Muscle layer of colon (tissue), 2 donors: ENCODE results near the gene CGNL1.

Source experiments
- H3K27ac ChIP-seq: one replicate; pipeline ENCODE4 v1.7.0; 2013; ENCODE audit warnings: low read depth, mild to moderate bottlenecking, low read length, moderate library complexity
- H3K27me3 ChIP-seq, 2 donors: one replicate each; pipeline ENCODE4 v1.7.0; 2013; ENCODE audit warnings: low read length in 2 of 2, mild to moderate bottlenecking in 2 of 2; ENCODE audit not compliant: insufficient read depth in 2 of 2, control insufficient read depth in 1 of 2
- H3K36me3 ChIP-seq: one replicate; pipeline ENCODE4 v1.7.0; 2013; ENCODE audit warnings: mild to moderate bottlenecking, low read length; ENCODE audit not compliant: insufficient read depth
- H3K4me1 ChIP-seq: one replicate; pipeline ENCODE4 v1.7.0; 2013; ENCODE audit warnings: mild to moderate bottlenecking, low read length; ENCODE audit not compliant: insufficient read depth
- H3K4me3 ChIP-seq, 2 donors: one replicate each; pipeline ENCODE4 v1.7.0; 2013; ENCODE audit warnings: low read length in 2 of 2, low read depth in 1 of 2, mild to moderate bottlenecking in 1 of 2, moderate library complexity in 1 of 2
- H3K9ac ChIP-seq: one replicate; pipeline ENCODE4 v1.7.0; 2013; ENCODE audit warnings: low read length
- H3K9me3 ChIP-seq: one replicate; pipeline ENCODE4 v1.7.0; 2013; ENCODE audit warnings: mild to moderate bottlenecking, low read length
- donor health status: abdominal sarcoma.
- donor health status: Adenocarcinoma of cecum.

Gene CGNL1

DNA sequence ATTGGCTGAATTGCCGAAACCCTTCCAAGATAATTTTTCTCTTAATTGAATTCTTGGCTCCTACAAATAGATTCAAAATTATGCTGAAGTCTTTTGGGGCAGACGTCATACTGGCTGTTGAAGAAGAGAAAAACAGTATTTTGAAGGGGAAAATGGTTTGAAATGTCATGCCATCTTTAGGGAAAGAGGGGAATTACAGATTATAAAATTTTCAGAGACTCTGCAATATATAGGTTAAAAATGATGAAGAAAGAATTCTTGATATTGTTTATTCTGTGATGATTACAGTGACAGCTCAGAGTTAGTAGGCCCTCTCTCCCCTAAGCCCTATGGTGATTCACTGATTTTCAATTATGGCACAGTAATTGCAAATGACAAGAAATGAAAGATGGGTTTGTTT lies 86.1 kb downstream of the CGNL1 start:
- no peak overlapping the region for H3K27ac ChIP-seq
- no peaks in the 10 kb centered on the region for H3K36me3 ChIP-seq
- no peak overlapping the region for H3K9ac ChIP-seq
- no peaks in the 10 kb centered on the region for H3K27me3 ChIP-seq
- no peak overlapping the region for H3K4me3 ChIP-seq
- no peaks in the 10 kb centered on the region for H3K4me1 ChIP-seq
- no peaks in the 10 kb centered on the region for H3K9me3 ChIP-seq

DNA sequence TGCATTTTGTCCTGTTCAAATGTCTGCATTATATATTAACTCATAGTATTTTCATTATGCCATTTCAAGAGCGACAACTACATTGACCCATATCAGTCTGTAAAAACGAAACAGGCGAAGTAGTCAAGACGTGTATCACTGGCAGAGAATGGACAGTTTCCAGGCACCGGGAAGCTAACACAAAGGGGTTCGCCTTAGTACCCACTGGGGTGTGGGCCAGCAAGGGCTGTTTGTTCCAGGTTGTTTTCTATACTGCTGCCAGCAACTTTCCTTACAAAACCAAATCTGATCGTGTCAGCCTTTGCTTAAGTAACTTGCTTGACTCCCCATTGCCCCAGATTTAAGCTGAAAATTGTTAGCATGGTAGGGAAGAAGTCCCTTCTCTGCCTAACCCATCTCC lies 87.1 kb downstream of the CGNL1 start:
- H3K36me3 ChIP-seq: no peaks in the 10 kb centered on the region

DNA sequence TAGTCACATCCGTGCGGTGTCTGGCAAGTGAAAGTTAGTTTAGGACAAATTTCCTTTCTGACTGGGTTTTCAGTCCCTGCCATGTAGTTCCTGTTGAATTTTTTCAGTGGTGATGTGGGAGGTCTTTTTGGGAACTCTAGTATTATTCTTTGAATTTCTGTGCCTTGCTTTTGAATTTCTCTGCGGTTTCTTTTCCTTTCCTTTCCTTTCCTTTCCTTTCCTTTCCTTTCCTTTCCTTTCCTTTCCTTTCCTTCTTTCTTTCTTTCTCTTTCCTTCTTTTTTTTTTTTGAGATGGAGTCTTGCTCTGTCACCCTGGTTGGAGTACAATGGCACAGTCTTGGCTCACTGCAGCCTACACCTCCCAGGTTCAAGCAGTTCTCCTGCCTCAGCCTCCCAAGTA lies 88.2 kb downstream of the CGNL1 start:
- Histone ChIP-seq H3K9me3 (no peaks in the 10 kb centered on the region), H3K27ac (no peak overlapping the region), H3K9ac (no peak overlapping the region), H3K4me1 (no peaks in the 10 kb centered on the region), H3K36me3 (no peaks in the 10 kb centered on the region), H3K4me3 (no peak overlapping the region), H3K27me3 (no peaks in the 10 kb centered on the region)

More for the DNA sequence above, 87.1 kb downstream of the CGNL1 start:
- H3K9ac ChIP-seq: no peak overlapping the region
- H3K27me3 ChIP-seq: no peaks in the 10 kb centered on the region
- H3K4me3 ChIP-seq: no peak overlapping the region
- no peaks in the 10 kb centered on the region for H3K9me3 ChIP-seq
- no peak overlapping the region for H3K27ac ChIP-seq
- H3K4me1 ChIP-seq: no peaks in the 10 kb centered on the region

DNA sequence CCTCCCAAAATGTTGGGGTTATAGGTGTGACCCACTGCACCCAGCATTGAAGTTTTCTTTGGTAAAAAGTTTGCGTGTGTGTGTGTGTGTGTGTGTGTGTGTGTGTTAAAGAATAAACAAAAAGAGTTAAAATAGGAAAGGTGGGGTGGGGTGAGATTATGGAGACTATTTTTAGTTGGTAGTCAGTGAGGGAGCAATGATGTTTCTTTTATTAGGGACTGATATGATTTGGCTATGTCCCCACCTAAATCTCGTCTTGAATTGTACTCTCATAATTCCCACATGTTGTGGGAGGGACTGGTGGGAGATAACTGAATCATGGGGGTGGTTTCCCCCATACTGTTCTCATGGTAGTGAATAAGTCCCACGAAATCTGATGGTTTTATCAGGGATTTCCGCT lies 92.2 kb downstream of the CGNL1 start:
- Histone ChIP-seq H3K4me1 (no peaks in the 10 kb centered on the region), H3K36me3 (no peaks in the 10 kb centered on the region), H3K4me3 (no peak overlapping the region), H3K9me3 (no peaks in the 10 kb centered on the region), H3K27me3 (no peaks in the 10 kb centered on the region), H3K27ac (no peak overlapping the region), H3K9ac (no peak overlapping the region)

DNA sequence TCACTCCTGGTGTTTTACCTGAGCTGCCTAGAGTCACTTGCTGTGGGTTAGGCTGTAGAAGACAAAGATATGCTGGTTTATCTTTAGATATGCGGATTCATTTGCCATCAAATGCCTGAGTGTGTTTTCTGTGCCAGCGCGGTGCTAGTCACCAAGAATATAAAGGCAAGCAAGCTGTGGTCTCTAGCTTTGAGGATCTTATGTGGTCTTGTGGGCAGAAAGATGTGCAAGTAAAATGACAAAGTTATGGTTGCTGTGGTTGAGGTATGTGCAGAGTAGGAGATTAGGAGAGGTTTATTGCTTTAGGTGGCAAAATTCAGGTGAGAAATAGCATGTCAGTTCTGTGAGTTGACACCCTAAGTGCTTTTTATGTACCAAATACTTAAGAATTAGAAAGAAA lies 94.2 kb downstream of the CGNL1 start:
- H3K36me3 ChIP-seq: no peaks in the 10 kb centered on the region
- H3K27ac ChIP-seq: no peak overlapping the region
- no peaks in the 10 kb centered on the region for H3K4me1 ChIP-seq
- H3K9me3 ChIP-seq: no peaks in the 10 kb centered on the region
- no peak overlapping the region for H3K9ac ChIP-seq
- no peaks in the 10 kb centered on the region for H3K27me3 ChIP-seq
- no peak overlapping the region for H3K4me3 ChIP-seq

DNA sequence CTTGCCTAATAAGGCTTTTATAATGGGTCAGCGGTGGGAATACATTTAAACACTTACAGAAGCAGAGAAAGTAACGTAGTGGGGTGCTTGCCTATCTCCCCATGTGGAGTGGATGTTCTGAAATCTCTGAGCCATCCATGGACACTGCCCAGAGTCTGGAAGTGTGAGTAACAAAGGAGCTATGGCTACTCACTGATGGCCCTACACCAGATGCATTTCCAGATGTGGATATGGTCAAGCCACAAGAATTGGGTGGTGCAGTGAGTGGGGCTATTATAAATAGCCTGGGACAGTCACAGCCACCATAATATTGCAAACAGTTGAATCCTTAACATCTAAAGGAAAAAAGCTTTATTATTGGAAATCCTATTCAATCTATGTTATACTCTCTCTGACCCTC lies 96.6 kb downstream of the CGNL1 start:
- Histone ChIP-seq H3K36me3 (no peaks in the 10 kb centered on the region), H3K27ac (no peak overlapping the region), H3K4me1 (no peaks in the 10 kb centered on the region), H3K9me3 (no peaks in the 10 kb centered on the region), H3K4me3 (no peak overlapping the region), H3K9ac (no peak overlapping the region), H3K27me3 (no peaks in the 10 kb centered on the region)

DNA sequence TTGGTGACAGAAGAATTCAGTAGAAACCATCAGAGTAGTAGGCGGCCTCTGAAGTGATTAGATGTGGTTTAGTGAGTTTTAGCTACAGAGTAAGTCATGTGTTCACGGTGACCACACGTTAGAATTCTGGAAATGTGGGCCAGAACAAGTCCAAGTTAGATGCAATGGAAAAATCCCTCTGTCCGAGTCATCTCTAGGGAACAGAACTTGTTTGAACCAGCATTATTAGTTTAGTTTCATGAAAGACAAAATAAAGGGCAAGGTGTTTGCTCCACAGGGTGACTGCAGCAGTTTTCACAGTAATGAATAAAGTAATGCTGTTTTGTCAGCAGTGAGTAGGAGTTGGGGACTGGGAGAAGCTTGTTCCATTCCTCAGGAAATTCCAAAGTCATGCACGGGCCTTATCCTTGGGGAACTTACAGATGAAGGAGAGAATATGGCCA lies 100.2 kb downstream of the CGNL1 start:
- no peaks in the 10 kb centered on the region for H3K27me3 ChIP-seq
- no peak overlapping the region for H3K9ac ChIP-seq
- no peaks in the 10 kb centered on the region for H3K9me3 ChIP-seq
- H3K4me3 ChIP-seq: no peak overlapping the region
- no peak overlapping the region for H3K27ac ChIP-seq
- no peaks in the 10 kb centered on the region for H3K4me1 ChIP-seq
- H3K36me3 ChIP-seq: no peaks in the 10 kb centered on the region

DNA sequence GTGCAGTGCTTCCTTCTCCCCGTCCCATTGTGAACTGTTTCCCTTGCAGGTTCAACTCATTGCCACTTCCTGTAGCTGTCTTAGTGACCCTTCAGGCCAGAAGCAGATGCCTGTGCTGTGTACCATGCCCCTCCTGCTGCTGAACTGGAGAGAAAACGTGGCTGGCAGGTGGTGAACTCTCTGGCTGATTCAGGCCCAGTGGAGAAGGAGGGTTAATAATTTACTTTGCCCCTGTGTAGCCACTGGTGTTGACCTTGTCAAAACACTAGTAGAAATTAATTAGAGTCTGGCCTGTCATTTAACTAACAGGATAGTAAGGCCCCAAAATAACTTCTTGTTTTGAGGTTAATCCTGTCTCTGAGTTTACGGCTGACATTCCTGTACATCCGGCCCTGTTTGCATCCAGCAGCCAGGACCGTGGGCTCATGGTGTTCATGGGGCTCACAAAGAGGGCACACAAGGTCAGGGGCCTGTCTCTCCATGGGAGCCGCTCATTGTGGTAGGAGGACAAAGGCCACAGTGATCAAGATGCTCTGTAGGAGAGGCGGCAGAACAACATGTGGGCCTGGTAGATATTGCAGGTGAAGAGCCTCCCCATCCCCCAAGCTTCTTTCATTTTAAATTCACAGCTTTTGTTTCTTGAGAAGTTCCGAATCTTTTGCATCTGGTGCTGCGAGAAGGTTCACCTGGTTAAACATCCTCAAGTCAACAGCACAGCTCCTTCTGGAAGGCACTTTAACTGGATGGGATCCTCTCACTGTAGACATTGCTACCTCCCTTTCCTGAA lies 101.6 kb downstream of the CGNL1 start:
- Histone ChIP-seq H3K4me3 (no peak overlapping the region), H3K9me3 (no peaks in the 10 kb centered on the region), H3K9ac (no peak overlapping the region), H3K4me1 (no peaks in the 10 kb centered on the region), H3K27ac (no peak overlapping the region), H3K36me3 (no peaks in the 10 kb centered on the region), H3K27me3 (no peaks in the 10 kb centered on the region)

DNA sequence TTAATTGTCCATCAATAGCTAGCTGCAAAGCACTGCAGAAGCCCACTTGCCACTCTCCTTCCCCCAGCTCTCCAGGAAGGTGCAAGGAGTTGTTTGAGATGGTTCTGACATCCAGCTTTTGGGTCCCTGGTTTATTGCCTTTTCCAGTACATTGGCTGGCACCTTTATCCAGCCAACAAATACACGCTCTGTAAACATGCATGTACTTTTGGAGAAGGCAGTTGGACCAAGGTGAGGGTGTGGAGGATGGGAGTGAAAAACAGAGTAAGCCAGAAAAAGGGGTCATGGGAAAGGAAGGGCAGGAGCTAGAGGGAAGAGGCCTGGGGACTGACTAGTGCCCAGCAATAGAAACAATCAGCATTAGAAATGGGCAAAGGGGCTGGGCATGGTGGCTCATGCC lies 102.7 kb downstream of the CGNL1 start:
- Histone ChIP-seq H3K4me3 (no peak overlapping the region), H3K9me3 (no peaks in the 10 kb centered on the region), H3K27me3 (no peaks in the 10 kb centered on the region), H3K36me3 (no peaks in the 10 kb centered on the region), H3K4me1 (no peaks in the 10 kb centered on the region), H3K9ac (no peak overlapping the region), H3K27ac (no peak overlapping the region)

DNA sequence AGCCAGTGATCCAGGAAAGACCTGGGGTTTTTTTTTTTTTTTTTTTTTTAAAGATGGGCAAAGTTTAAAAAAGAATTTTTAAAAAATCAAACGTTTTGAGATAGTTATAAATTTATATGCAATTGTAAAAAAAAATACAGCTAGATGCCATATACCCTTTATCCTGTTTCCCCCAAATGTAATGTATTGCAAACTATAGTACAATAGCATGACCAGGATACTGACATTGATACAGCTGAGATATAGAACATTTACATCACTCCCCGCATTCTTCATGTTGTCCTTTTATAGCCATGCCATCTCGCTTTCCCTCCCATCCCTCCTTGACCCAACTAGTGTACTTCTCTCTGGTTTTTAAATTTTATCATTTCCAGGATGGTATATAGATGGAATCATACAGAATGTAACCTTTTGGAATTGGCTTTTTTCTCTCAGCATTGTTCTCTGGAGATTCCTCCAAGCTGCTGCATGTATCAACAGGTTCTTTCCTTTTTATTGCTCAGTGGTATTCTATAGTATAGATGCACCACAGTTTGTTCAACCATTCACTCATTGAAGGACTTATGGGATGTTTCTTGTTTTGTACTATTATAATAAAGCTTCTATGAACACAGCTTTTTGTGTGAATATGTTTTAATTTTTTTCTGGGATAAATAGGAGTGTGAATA lies 104.9 kb downstream of the CGNL1 start:
- H3K27me3 ChIP-seq: no peaks in the 10 kb centered on the region
- no peaks in the 10 kb centered on the region for H3K4me1 ChIP-seq
- no peaks in the 10 kb centered on the region for H3K36me3 ChIP-seq
- H3K27ac ChIP-seq: no peak overlapping the region
- H3K4me3 ChIP-seq: no peak overlapping the region
- H3K9me3 ChIP-seq: no peaks in the 10 kb centered on the region
- H3K9ac ChIP-seq: no peak overlapping the region

DNA sequence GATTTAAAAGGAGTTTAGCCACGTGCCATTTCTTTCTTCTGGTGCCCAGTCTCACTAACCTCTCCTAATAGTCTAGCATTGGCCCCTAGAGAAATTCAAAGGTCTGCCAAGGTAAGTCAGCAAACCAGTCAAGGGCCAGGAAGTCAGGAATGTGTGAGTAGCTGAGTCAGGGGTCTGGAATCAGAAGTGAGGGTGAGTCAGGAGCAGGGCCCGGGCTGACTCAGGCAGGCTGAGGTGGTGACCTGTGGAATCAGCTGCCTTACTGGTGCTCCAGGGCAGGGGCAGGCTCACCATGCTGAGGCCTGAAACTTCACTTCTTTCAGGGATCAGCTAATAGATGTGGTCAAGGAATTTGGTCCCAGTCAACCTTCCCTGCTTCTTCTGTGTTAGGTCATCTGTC lies 109.6 kb downstream of the CGNL1 start:
- Histone ChIP-seq H3K4me1 (no peaks in the 10 kb centered on the region), H3K9me3 (no peaks in the 10 kb centered on the region), H3K4me3 (no peak overlapping the region), H3K9ac (no peak overlapping the region), H3K36me3 (no peaks in the 10 kb centered on the region), H3K27ac (no peak overlapping the region), H3K27me3 (no peaks in the 10 kb centered on the region)

DNA sequence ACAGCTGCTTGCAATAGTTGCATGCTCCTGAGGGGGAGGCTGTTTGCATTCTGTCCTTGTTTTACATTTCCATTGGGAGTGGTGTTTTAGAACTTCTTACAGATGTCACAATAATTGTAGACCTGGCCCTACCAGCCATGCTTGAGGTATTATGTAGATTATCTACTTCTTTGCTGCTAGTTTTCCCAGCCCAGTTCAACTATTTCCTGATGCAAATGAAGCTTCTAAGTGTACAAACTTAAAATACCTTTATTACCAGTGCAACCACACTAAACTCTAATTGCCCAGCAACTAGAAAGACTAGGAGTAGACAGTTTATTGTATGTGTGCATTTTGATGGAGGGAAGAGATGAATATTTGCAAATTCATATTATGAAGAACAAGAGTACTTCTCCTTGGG lies 110.5 kb downstream of the CGNL1 start:
- Histone ChIP-seq H3K9me3 (no peaks in the 10 kb centered on the region), H3K9ac (no peak overlapping the region), H3K4me3 (no peak overlapping the region), H3K27ac (no peak overlapping the region), H3K36me3 (no peaks in the 10 kb centered on the region), H3K27me3 (no peaks in the 10 kb centered on the region), H3K4me1 (no peaks in the 10 kb centered on the region)
